ENCODE measurements around the gene TSC2. TPM values are rescaled to one million over a fixed set of nuclear protein-coding genes. Genes with fewer than 3 reads are reported as not detected.
"Not testable (repeated sequence)": the region's sequence is repeated elsewhere in the genome, so short reads cannot be mapped to it uniquely, and the experiment has no call there.

Gene TSC2
- total RNA-seq, 4 donors from 2014 or later = 36.3 to 78.8 (median 54.6) TPM

DNA sequence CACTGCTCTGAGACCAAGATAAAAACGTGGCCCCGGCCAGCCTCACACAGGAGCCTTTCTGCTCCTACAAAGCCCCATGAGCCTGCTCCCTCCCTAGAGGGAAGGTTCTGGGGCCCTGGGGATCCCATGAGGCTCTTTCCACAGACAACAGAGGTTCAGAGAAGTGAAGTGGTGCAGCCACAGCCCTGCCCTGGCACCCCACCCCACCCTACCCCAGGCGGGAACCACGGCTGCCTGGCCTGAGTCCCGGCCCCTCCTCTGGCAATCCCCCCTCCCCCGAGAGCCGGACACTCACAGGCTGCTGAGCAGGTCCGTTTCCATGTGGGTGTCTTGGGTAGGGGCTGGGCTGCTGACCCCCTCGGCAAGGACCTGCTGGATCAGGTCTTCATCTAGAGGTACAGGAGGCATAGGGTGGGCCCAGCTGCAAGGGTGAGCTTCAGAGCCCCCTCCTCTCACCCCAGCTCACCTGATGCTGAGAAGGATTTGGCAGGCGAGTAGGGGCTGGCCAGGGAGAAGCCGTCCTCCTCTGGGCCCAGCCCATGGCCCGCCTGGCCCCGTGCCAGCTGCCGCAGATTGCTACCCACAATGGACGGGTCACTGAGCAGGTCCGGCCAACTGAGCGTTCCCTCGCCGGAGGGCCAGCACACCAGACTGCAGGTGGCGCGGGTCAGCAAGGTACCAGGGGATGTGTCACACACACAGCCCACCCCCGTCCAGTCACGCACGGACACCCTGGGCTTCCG, 49.2 kb downstream of the TSC2 start:
- Histone ChIP-seq H3K9me3 (no peaks in the 10 kb centered on the region), H3K4me1 (peaks cover 0 to 16% (median 0%) of the 10 kb centered on the region in 3 donors), H3K27me3 (no peaks in the 10 kb centered on the region), H3K4me3 (no peak overlapping the region), H3K27ac (peak overlapping the region in 3 of 4 donors; percentile 26 to 47 (median 41)), H3K36me3 (peaks cover 0 to 98% of the 10 kb centered on the region in 2 donors)
- peak; percentile 11 for ATAC-seq
- TF ChIP-seq POLR2A (IDR thresholded peaks at IDR 0.05) (no peak), POLR2AphosphoS5 (IDR thresholded peaks at IDR 0.05) (no peak), EP300 (IDR thresholded peaks at IDR 0.05) (no peak)
- TF ChIP-seq, protein P1, sequence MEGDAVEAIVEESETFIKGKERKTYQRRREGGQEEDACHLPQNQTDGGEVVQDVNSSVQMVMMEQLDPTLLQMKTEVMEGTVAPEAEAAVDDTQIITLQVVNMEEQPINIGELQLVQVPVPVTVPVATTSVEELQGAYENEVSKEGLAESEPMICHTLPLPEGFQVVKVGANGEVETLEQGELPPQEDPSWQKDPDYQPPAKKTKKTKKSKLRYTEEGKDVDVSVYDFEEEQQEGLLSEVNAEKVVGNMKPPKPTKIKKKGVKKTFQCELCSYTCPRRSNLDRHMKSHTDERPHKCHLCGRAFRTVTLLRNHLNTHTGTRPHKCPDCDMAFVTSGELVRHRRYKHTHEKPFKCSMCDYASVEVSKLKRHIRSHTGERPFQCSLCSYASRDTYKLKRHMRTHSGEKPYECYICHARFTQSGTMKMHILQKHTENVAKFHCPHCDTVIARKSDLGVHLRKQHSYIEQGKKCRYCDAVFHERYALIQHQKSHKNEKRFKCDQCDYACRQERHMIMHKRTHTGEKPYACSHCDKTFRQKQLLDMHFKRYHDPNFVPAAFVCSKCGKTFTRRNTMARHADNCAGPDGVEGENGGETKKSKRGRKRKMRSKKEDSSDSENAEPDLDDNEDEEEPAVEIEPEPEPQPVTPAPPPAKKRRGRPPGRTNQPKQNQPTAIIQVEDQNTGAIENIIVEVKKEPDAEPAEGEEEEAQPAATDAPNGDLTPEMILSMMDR (IDR thresholded peaks at IDR 0.05) = no peak
- WGBS, 2 donors (ENCODE audit: low coverage in 1 of 2) = 70% methylated on average over 2 of the region's 25 CpGs; no CpG with 5 or more reads in 1 of the 2 donors

DNA sequence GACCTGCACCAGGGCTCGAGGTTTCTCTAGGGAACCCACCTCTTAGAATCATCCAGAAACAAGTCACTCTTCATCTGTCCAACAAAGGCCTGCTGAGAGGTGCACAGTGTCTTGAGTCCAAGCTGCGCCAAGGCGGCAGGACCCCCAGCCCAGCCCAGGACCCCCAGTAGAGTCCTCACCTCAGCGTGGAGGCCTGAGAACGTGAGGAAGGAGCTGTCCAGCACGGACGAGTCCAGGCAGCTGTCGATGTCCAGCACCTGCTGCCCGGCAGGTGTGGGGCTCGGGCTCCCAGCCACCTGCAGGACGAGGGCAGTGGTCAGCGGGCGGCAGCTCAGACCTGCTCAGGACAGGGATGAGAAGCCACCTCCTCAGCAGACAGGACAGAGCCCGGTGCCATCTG, 49.9 kb downstream of the TSC2 start:
- no CpG with 5 or more reads among the region's 14 CpGs for WGBS, 2 donors (ENCODE audit: low coverage in 1 of 2)
- not testable (repeated sequence) for H3K4me3 ChIP-seq, ATAC-seq, H3K27me3 ChIP-seq, H3K9me3 ChIP-seq, H3K4me1 ChIP-seq
- Histone ChIP-seq H3K27ac (peak overlapping the region in 3 of 4 donors; percentile 2 to 41 (median 26)), H3K36me3 (peaks cover 0 to 98% of the 10 kb centered on the region in 2 donors)

DNA sequence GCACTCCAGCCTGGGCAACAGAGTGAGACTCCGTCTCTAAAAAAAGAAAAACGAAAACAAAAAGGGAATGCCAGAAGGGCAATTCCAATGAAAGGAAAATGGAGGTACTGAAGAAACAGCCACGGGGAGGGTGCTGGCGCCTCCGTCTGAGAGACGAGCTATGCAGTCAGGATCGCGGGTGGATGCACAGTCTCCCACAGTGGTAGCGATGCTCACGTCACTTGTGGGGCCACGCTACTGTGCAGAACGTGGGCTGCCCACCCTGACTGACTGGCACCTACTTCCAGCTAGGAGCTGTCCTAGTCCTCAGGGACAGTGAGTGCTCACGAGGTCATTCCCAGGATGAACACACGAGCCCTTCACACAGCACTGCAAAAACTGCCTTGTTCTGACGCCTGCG, 53.8 kb downstream of the TSC2 start:
- H3K36me3 ChIP-seq = peaks cover 0 to 94% of the 10 kb centered on the region in 2 donors
- ATAC-seq, H3K9me3 ChIP-seq, H3K4me3 ChIP-seq, H3K27me3 ChIP-seq, H3K27ac ChIP-seq, H3K4me1 ChIP-seq: not testable (repeated sequence)
- 40 to 73% methylated on average over 1 to 12 of the region's 16 CpGs for WGBS, 2 donors (ENCODE audit: low coverage in 1 of 2)

DNA sequence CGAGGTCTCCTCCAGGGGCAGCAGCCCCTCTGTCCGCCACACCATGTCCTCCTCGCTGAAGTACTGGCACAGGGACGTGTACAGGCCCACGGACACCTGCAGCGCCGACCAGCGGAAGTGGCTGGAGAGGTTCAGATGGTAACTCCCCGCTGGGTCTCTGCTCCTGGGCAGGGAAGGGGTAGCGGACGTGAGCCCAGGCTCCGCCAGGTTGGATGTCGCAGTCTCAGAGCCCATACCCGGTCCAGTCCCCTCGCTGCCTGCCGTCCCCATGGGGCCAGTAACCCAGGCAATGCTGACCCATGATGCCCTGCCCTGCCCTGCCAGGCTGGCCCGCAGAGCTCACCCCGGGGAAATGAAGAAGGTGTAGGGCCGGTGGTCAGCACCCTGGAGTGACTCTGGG, 54.7 kb downstream of the TSC2 start:
- H3K4me3 ChIP-seq = no peak overlapping the region
- no CpG with 5 or more reads among the region's 19 CpGs for WGBS, 2 donors (ENCODE audit: low coverage in 1 of 2)
- no peaks in the 10 kb centered on the region for H3K27me3 ChIP-seq
- no peak for TF ChIP-seq EP300 (IDR thresholded peaks at IDR 0.05)
- no peak for TF ChIP-seq POLR2A (IDR thresholded peaks at IDR 0.05)
- TF ChIP-seq, protein P1 (IDR thresholded peaks at IDR 0.05) = no peak
- TF ChIP-seq POLR2AphosphoS5 (IDR thresholded peaks at IDR 0.05) = no peak
- no peaks in the 10 kb centered on the region for H3K9me3 ChIP-seq
- no peak for ATAC-seq
- H3K4me1 ChIP-seq = no peaks in the 10 kb centered on the region
- no peak overlapping the region for H3K27ac ChIP-seq
- H3K36me3 ChIP-seq = peaks cover 0 to 94% of the 10 kb centered on the region in 2 donors

DNA sequence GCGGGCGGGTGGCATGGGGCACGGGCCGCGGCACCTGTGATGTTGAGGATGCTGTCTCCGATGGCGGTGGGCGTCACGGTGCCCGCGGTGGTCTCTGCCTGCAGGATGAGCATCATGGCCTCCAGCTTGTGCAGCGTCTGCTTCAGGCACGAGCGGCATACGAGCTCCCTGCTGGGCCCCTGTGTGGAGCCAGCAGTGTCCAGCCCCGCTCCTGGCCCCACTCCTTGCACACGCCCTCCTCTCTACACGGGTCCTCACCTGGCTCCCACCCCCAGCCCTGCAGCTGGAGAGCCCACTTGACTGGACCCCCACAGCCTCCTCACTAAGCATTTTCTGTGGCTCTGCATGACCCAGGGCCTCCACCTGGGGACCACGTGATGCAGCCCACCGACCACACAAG, 56.7 kb downstream of the TSC2 start:
- peaks cover 0 to 96% of the 10 kb centered on the region in 2 donors for H3K36me3 ChIP-seq
- H3K9me3 ChIP-seq, H3K4me3 ChIP-seq, H3K27me3 ChIP-seq, H3K4me1 ChIP-seq, H3K27ac ChIP-seq: not testable (repeated sequence)
- 79% methylated on average over 6 of the region's 20 CpGs; no CpG with 5 or more reads in 1 of the 2 donors for WGBS, 2 donors (ENCODE audit: low coverage in 1 of 2)
- ATAC-seq = peak; percentile 36

DNA sequence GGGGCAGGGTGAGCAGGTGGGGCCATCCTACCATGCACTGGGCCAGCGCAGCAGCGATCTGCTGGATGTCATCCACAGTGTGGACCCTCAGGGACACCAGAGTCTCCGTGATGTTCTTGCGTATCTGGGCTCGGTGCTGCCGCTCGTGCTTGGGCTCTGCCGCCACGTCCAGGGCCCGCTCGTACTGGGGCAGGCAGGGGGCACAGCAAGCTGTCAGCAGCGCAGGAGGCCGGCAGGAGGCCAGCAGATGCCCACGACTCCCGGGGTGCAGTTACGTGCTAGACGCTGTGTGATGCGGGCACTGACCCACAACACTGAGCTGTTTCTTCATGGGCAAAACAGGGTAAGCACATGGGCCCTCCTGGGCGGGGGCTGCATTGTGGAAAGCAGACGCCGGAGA, 57.5 kb downstream of the TSC2 start:
- ATAC-seq, H3K4me1 ChIP-seq, H3K4me3 ChIP-seq, H3K27me3 ChIP-seq, H3K9me3 ChIP-seq: not testable (repeated sequence)
- peaks cover 0 to 96% of the 10 kb centered on the region in 2 donors for H3K36me3 ChIP-seq
- H3K27ac ChIP-seq = peak overlapping the region in 2 of 4 donors; percentile 27 to 46
- 60 to 88% methylated on average over 2 to 4 of the region's 21 CpGs for WGBS, 2 donors (ENCODE audit: low coverage in 1 of 2)

DNA sequence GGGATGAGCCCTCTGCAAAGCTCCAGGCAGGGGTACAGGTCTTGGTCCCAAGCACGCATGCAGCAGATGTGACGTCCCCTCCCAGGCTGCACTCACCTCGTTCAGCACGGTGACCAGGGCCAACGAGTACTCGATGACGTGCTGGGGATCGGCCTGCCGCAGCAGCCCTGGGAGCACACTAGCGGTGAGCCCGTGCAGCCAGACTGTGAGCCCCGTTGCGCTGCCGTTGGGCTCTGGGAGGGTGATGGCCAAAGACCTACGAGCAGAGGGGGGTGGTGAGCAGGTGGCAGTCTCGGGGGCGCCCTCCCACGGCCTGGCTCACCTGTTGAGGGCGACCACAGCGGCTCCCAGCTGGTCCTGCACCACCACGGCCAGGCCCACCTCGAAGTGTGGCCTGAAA, 58.0 kb downstream of the TSC2 start:
- not testable (repeated sequence) for H3K4me1 ChIP-seq, H3K27me3 ChIP-seq, H3K4me3 ChIP-seq, ATAC-seq, H3K9me3 ChIP-seq
- Histone ChIP-seq H3K36me3 (peaks cover 0 to 96% of the 10 kb centered on the region in 2 donors), H3K27ac (peak overlapping the region in 2 of 4 donors; percentile 27 to 46)
- no CpG with 5 or more reads among the region's 22 CpGs for WGBS, 2 donors (ENCODE audit: low coverage in 1 of 2)

DNA sequence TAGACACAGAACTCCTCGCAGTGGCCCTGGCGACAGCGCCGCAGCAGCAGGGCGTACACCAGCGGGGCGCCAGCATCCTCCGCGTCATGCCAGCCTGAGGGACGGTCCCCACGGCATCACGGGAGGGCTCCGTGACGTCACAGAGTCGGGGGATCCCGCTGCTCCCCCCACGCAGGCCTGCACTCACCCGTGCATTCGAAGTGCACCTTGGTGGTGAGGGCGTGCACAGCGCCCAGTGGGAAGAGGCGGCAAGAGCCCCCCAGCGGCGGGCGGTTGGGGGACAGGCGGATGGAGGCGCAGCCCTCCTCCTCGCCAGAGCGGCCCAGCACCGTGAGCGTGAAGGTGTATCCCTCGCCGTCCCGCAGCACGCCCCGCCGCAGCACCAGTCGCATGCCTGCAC, 58.4 kb downstream of the TSC2 start:
- not testable (repeated sequence) for H3K4me3 ChIP-seq, ATAC-seq, H3K27me3 ChIP-seq, H3K27ac ChIP-seq, H3K4me1 ChIP-seq, H3K9me3 ChIP-seq
- peaks cover 0 to 96% of the 10 kb centered on the region in 2 donors for H3K36me3 ChIP-seq
- WGBS, 2 donors (ENCODE audit: low coverage in 1 of 2) = no CpG with 5 or more reads among the region's 38 CpGs

DNA sequence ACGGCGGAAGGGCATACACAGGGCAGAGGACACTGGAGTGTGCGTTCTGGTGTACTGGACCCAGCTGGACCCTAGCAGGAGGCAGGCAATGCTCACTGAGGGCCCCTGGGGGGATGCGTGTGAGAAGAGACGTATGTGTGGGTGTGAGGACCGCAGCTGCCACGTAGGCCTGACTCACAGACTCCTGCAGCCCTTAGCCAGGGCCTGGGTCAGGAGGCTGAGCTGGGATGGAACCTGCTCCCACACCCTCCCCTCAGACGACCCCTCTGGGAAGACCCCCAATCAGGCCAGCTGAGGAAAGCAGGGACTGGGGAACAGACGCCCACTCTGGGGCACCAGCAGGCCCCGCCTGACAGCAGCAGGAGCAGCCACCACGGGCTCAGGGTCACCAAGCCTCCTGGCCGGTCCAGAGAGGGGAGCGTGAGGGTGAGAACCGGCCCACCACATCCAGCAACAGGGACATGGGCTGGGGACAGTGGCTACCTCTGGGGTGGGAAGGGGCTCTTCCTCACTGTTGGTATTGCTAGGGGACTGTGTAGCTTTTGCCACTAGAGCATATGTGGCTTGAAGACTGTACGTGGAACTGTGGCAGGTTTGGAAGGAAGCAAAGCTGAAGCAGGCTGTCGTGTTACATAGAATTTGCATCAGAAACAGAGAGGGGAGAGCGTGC, 59.5 kb downstream of the TSC2 start:
- not testable (repeated sequence) for H3K4me3 ChIP-seq, H3K27me3 ChIP-seq, H3K4me1 ChIP-seq, H3K9me3 ChIP-seq, ATAC-seq
- WGBS, 2 donors (ENCODE audit: low coverage in 1 of 2) = 60 to 89% methylated on average over 2 to 3 of the region's 17 CpGs
- Histone ChIP-seq H3K27ac (peak overlapping the region in 1 of 4 donors; percentile 25), H3K36me3 (peaks cover 0 to 96% of the 10 kb centered on the region in 2 donors)

DNA sequence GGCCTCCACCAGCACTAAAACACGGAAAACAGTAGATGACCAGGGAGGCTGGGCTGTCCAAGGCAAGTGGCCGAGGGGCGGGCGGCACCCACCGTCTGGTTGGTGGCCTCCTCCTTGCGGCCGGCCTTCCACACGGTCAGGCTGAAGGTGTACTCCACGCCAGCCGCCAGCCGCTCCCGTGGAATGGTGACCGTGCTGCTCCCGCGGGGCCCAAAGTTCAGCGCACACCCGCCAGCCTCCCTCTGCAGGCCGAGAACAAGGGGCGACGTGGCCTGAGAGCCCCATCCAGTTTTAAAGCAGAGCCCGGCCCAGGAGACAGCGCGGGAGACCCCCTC, 60.0 kb downstream of the TSC2 start:
- Histone ChIP-seq H3K36me3 (peaks cover 0 to 96% of the 10 kb centered on the region in 2 donors), H3K27ac (peak overlapping the region in 1 of 4 donors; percentile 25)
- 100% methylated on average over 1 of the region's 23 CpGs; no CpG with 5 or more reads in 1 of the 2 donors for WGBS, 2 donors (ENCODE audit: low coverage in 1 of 2)
- not testable (repeated sequence) for H3K27me3 ChIP-seq, ATAC-seq, H3K4me3 ChIP-seq, H3K4me1 ChIP-seq, H3K9me3 ChIP-seq
